NB4 (cell line): ENCODE data around the gene COG2.

Source experiments
- POLR2A ChIP-seq: IDR thresholded peaks from 2 replicates; pipeline ENCODE4 v1.6.1; 2011; ENCODE audit warnings: mild to moderate bottlenecking; ENCODE audit not compliant: insufficient read length; ENCODE audit errors: extremely low read depth
- TF ChIP-seq, protein P1 (sequence below): IDR thresholded peaks from one replicate; pipeline ENCODE4 v1.5.1; 2012; ENCODE audit warnings: low read depth, low read length

- no peak for TF ChIP-seq POLR2A
- TF ChIP-seq, protein P1, sequence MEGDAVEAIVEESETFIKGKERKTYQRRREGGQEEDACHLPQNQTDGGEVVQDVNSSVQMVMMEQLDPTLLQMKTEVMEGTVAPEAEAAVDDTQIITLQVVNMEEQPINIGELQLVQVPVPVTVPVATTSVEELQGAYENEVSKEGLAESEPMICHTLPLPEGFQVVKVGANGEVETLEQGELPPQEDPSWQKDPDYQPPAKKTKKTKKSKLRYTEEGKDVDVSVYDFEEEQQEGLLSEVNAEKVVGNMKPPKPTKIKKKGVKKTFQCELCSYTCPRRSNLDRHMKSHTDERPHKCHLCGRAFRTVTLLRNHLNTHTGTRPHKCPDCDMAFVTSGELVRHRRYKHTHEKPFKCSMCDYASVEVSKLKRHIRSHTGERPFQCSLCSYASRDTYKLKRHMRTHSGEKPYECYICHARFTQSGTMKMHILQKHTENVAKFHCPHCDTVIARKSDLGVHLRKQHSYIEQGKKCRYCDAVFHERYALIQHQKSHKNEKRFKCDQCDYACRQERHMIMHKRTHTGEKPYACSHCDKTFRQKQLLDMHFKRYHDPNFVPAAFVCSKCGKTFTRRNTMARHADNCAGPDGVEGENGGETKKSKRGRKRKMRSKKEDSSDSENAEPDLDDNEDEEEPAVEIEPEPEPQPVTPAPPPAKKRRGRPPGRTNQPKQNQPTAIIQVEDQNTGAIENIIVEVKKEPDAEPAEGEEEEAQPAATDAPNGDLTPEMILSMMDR = no peak
These were observed 70.9 kb downstream of the COG2 start for GRCh38 chr1:230713138-230713537.
